GM04503 (cell line): Measurements from ENCODE around the gene HAPLN3.

ENCODE experiments used
- DNase-seq: peaks from one replicate; pipeline ENCODE4 v3.0.0-alpha.2; 2012; ENCODE audit warnings: low read depth

Gene HAPLN3

DNA sequence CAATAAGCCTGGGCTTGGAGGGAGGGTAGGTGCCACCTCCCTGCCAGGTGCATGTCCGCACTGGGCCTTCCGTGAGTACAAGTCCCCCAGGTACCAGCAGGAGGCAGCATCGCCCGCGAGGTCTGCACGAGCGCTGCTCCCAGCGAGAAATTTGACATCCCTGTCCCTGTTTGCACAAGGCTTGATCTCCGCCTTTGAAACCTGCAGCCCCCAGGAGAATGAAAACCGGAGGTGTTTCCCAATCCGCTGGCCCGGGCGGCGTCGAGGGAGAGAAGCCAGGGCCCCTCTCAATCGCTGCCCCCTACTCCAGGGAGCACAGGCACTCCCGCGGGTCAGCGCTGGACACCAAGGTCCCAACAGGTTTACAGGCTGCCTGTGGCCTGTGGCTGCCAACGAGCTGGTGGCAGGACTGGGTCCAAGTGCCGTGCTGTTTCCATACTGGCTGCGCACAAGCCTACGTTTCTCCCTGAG is 961 bp downstream of the HAPLN3 start:
- no peak for DNase-seq

DNA sequence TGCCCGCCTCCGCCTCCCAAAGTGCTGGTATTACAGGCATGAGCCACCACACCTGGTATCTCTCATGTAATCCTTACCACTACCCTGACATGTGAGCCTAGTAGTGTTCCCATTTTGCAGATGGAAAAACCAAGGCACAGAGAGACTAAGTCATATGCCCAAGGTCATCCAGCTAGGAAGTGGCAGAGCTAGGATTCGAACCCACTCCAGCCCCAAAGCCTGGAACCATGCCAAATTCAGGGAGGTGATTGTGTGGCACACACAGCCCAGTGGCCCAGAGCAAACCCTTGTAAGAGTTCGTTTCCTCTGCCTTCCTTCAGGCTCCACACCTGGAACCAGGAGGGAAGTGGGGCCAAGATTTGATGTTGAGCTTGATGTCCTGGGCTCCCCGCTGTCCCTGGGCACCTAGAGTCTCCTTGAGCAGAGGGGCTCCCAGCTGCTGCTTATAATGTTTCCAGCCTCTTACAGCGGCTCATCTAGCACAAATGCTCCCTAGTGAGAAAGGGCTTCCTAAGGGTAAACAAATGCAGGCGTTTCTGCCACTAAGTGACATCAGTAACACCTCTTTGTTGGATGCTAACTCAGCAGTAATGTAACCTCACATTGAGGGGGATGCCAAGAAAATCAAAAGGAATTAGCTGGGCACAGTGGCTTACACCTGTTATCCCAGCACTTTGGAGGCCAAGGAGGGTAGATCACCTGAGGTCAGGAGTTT is 3.6 kb downstream of the HAPLN3 start:
- DNase-seq: no peak

DNA sequence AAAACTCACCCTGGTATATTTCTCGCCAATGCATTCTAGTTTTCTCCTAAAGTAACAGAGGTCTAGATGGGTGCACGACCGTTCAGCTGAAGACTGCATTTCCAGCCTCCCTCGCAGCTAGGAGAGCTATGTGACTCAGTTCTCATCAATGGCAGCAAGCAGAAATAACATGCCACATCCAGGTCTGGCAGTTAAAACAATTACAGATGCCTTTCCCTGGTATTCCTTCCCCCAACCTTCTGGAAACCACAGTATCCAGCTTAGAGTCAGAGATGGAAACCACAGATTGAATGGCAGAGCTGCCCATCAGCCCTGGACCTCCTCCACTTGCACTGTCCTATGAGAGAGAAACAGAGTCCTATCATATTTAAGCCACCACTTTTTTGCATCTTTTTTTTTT is 4.8 kb downstream of the HAPLN3 start:
- DNase-seq: no peak

DNA sequence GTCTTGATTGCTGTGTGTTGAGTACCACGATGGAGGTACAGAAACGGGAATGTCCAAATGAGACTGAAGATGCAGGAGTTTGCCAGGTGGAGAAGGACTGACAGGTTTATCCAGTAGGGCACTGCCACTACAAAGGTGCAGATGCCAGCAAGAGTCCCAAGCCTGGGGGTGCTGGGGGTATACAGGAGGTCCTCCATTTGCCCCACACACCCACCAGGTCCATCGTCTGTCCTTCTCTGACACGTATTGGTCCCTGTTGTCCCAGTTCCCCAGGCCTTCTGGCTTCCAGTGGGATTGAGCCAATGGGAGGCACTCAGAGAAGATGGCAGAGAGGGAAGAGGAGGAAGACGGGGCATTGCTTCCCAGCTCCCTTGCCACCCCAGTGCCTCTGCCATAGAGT is 6.6 kb downstream of the HAPLN3 start:
- DNase-seq: no peak

DNA sequence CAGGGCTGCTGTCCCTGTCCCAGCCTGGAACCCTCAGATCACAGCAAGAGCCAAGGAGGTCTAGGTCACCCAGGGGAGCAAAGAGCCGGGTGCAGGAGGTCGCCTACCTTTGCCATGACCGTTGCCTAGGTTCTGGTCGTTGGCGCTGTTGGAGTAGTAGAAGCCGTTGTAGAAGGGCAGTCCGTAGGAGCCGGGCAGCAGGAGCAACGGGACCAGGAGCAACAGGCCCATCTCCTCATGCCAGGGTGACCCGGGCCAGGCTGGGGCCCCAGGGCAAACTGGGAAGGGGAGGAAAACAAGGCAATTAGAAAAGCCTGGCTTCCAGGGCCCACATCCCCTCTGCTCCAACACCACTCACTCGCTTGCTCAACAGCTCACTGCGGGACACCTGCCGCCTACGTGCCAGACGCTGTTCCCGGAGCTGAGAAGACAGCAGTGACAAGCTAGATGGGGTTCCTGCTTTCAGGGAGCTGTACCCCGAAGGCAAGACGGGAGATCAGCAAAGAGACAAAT is 8.2 kb downstream of the HAPLN3 start:
- no peak for DNase-seq

DNA sequence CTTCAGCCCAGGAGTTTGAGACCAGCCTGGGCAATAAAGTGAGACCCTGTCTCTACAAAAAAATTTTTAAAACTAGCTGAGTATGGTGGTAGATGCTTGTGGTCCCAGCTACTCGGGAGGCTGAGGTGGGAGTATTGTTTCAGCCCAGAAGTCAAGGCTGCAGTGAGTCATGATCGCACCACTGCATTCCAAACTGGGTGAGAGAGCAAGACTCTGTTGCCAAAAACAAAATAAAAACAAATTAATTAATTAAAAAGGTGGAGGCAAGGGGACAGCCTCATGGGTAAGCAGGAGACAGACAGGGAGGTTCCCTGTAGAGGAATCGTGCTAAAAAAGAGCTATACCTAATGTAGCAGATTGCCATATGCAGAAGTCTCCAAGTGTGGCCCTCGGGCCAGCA is 12.6 kb downstream of the HAPLN3 start:
- no peak for DNase-seq

DNA sequence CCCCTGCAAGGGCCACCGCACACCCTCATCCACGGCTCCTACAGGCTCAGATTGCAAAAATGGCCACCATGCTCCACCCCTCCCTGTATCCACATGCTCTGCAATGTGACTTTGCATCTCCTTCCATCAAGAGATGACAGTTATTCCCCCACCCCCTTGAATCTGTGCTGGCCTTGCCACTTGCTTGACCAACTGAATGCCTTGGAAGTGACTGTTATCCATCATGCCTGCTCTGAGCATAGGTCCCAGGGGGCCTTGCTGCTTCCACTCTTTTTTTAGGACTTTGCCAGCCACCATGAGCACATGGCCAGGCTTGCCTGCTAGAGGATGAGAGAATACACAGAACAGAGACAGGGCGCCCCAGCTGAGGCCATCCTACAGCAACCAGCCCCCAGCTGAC is 13.6 kb downstream of the HAPLN3 start:
- DNase-seq: no peak

DNA sequence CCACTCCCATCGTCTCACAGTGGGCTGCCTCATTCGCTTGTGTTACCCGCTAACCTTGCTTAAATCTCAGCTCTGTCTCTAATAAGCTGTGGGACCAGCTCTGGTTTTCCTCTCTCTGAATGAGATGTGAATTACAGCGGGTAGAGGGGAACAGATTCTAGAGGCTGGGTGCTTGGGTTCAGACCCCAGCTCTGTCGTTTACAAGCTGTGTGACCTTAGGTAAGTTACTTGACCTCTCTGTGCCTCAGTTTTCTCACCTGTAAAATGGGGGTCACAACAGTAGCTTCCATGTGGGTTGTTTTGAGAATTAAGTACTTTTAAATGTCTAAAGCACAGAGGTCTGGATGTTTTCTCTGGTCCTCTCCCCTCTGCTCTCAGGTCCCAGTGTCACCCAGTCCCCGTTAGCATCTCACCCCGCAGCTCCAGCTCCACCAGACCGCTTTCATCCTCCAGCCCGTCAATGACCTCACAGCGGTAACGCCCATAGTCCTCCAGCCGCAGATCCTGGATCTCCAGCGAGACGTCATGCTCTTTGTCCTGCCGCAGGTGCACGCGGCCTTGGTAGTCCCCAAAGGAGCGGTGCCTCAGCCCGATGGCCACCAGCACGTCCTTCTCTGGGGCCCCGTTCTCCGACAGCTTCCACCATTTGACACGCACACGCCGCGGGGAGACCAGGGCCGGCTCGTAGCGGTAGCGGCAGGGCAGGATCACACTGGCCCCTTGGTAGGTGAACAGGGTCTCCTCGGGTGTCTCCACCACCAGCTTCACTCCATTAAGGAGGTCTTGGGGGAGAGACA is 14.2 kb downstream of the HAPLN3 start:
- DNase-seq: no peak

DNA sequence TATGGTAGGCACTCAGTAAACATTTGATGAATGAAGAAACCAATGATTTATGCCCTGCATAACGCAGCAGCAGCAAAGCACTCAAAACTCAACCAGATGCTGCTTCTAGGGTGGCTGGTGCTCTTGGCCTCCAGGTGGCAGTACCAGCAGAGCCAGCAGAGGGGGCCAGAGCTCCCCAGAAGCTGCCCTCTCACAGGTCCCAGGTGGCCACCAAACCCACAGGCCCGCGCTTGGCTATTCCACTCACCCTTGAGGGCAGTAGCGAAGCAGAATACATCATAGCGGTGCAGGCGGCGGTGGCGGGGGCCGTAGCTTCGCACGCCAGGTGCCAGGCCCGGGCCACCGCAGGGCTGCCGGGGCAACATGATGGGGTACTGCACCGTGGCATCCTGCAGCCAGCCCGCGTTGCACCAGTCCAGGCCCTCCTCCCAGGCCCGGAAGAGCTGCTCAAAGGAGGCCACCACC is 16.6 kb downstream of the HAPLN3 start:
- DNase-seq: no peak

DNA sequence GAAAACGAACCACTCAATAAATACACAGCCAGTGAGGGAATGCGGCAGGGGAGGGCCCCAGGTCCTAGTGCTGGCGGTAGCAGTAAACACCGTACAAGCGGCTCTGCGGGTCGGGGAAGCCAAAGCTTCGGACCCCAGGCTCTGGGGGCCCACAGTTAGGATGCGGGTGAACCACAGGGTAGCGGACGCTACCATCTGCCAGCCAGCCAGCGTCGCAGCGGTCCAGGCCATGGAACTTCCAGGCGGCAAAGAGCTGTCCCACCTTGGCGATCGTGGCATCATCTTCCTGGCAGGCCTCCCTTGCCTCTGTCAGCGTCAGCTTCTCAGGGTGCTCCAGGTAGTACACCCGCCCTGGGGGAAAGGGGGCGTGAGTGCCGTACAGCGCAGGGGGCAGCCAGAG is 17.4 kb downstream of the HAPLN3 start:
- DNase-seq: no peak

DNA sequence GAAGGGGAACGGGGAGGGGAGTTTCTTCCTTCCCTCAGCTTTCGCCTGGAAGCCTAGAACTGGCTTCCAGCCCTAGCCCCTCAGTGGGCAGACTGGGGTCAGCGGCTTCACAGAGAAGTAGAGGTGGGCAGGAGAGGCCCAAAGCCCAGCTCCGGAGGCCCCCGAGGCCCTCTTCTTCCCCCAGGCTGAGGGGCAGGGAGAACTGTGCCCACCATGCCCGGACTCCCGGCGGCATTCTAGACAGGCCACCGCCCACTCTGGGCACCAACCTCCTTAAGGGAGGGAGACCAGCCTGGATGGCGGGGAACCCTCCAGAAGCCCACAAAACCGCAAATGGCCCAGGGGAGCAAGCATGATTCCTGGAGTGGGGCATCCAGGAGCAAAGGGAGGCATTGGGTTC is 17.9 kb downstream of the HAPLN3 start:
- DNase-seq: no peak

DNA sequence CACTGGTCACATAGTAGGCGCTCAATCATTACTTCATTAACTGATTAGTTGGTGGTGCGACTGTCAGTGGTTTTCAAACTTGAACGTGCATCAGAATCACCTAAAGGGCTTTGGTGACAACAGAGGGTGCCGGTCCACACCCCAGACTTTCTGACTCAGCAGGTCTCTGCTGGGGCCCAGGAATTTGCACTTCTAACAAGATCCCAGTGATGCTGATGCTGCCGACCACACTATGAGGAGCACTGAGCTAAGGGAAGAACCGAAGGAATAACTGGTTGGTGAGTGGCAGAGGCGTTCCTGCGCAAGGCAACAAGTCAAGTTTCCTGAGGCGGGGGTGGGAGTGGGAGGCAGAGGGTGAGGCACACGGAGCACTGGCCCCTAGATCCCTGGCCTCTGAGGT is 18.8 kb downstream of the HAPLN3 start:
- no peak for DNase-seq

DNA sequence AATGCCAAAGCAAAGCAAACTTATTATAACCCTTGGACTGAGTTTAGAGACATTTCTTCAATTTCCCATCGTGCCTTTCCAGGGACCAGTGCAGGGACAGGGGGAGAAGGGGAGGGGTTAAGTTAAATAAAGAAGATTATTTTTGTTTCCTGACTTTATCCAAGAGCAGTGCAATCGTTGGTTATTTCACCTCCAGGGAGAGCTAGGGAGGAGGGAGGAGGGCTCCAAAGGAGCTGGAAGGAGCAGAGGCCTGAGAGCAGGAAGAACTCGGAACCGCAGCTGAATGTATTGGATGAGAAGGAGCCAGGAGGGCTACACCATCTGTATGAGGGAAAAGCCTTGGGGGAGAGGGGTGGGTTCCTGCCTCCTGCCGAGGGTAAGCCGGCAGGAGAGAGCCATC is 20.7 kb downstream of the HAPLN3 start:
- DNase-seq: no peak

DNA sequence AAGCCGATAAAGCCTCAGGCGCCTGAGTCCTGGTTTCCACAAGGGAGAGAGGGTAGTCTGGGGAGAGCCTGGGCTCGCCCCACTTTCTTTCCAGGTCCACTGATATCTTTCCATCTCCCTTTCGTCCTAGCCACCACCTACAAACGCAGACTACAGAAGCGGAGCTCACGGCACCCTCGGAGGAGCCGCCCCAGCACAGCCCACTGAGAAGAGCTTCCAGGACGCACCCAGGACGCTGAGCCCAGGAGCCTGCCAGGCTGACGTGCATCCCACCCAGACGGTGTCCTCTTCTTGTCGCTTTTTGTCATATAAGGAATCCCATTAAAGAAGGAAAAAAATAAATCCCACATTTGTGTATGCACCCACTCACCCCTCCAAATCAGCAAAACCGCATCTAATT is 21.1 kb downstream of the HAPLN3 start:
- no peak for DNase-seq

DNA sequence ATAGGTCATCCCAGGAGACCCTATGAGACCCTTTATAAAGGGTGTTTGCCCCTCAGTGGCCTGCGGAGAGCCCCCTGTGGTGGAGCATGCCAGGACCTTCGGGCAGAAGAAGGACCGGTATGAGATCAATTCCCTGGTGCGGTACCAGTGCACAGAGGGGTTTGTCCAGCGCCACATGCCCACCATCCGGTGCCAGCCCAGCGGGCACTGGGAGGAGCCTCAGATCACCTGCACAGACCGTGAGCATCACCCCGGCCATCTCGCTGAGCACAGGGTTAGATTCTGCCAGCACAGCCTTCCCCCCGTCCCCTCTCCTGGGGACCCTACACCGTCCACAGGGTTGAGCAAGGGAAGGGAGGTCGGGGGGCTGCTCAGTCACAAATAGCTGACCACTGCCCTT is 21.6 kb downstream of the HAPLN3 start:
- no peak for DNase-seq

DNA sequence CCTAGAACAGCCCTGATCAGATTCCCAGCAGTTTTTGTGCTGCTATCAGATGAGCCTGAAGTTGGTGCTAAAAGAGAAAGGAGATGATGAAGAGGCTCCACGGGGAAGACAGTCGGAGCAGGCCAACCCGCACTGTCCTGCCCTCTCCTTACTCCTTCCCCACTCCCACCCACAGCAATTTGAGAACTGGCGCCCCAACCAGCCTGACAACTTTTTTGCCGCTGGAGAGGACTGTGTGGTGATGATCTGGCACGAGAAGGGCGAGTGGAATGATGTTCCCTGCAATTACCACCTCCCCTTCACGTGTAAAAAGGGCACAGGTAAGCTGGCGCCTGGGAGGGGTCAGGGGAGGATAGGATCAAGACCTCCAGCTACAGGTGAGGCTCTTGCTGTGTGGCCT is 22.6 kb downstream of the HAPLN3 start:
- DNase-seq: no peak

DNA sequence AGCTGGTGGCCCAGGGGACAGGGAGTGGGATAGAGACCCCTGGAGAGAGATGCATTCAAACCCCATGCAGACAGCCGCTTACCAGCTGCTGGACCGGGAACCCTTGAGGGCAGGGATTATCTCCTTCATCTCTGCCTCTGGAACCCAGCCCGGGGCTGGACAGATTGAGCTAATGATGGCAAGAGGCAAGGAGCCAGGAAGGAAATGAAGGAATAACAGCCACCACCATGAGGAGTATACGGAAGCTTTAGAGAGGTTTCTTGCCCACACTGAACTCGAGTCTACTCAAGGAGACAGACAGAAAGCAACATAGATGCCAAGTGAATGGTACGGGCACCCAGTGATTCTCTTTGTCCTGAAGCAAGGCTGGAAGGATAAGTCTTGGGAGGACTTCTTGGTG is 23.2 kb downstream of the HAPLN3 start:
- DNase-seq: no peak

DNA sequence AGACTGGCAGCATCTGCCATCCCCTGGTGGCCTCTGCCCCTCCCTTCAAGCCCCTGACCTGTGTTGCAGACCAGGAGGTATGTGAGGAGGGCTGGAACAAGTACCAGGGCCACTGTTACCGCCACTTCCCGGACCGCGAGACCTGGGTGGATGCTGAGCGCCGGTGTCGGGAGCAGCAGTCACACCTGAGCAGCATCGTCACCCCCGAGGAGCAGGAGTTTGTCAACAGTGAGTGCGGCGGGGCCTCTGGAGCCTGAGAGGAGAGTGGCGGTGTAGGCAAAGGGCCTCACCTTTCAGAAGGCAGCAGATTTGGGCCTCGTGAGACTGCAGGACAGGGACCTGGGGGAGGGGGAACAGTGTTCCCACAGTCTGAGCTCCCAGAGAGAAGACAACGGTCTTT is 24.0 kb downstream of the HAPLN3 start:
- DNase-seq: no peak

DNA sequence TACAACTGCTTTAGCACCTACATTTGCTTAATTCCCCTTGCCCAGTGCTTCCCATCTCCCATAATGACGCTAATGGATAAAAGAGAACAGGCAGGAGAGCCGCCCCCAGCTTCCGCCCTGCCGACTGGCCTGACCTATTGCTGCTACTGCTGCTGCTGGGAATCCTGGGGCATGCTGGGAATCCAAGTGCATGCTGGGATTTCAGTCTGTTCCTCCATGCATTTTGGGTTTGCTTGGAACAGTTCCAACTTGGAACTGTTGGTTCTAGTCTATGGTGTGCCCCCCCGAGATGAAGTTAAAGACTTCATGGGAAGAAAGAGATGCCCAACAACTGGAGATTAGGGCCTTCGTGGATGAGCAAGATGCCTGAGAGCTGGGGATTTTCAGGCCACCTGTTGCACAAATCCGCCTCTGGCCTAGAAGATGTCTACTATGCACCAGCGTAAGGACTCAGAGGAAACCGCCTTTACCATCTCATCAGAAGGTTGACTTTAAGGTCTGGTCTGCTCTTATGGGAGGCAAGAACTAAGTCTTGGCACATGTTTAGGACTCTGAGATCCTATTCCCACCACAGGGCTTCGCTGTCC is 29.0 kb downstream of the HAPLN3 start:
- DNase-seq: no peak

DNA sequence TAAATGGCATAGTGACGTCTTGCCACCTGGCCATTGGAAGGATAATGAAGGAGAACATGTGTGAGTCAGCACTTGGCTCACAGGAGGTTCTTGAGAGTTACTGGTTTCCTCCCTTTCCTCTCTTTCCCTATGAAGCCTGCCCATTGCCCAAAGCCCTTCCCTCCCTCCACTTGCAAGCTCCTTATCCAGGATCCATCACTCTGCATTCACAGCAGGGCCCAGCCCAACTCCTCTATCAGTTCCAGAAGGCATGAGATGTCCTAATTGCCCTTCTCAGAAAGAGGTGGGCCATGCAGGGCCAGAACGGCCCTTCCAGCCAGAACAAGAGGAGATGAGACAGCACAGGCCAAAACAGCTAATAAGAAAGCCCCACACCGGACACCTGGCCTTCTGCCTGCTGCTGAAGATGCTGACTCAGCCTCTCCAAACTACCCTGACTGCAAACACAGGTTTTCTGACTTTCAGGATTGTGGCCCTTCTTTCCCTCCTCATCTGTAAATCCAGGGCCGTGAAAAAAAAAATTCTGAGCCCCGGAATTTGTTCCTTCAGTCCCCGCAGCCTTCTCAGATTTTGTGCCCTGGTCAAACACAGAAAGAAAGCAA is 29.7 kb downstream of the HAPLN3 start:
- DNase-seq: no peak

DNA sequence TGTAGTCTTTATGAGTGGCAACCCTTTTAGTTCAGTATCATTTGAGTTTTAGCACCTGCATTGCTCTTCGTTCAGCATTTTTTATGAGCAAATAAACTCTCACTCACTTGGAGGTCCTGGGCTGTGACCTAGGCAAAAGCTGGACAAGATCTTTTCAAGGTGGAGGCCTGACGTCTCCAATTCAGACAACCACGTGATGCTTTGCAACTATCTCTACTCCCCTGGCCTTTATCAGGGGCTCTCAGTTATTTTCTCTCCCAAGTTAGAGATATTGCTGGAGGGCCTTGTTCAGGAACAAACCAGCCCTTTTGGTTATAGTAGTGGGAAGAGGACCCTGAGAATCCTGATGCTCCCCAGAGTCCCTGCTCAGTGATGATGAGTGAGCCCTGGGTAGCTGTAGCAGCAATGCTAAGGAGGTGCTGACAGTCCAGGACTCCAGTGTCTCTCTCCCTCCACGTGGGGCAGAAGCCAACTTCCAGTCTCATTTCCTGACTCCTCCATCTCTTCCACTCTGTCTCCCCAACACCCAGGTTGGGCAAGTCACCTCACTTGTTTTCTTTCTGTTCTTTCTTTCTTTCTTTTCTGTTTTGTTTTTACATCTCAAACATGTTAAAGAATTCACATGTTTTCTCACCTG is 30.4 kb downstream of the HAPLN3 start:
- DNase-seq: no peak

DNA sequence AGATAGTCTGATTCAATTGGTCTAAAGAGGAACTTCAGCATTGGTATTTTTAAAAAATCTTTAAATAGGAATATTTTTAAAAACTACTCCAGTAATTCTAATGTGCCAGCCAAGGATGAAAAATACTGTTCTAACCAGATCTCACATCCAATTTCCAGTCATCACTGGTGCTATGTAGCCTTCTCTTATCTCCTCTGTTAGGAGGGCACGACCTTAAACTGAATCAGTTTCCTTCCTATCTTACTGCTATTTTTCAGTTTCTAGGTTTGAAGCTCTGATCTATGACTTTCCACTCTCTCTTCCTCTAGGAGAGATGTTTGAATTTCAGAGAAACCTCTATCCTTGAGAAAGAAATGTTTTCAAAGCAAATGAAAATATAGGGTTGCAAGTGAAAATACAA is 31.9 kb downstream of the HAPLN3 start:
- no peak for DNase-seq
